ENCODE data around the gene SNAPC2.

DNA sequence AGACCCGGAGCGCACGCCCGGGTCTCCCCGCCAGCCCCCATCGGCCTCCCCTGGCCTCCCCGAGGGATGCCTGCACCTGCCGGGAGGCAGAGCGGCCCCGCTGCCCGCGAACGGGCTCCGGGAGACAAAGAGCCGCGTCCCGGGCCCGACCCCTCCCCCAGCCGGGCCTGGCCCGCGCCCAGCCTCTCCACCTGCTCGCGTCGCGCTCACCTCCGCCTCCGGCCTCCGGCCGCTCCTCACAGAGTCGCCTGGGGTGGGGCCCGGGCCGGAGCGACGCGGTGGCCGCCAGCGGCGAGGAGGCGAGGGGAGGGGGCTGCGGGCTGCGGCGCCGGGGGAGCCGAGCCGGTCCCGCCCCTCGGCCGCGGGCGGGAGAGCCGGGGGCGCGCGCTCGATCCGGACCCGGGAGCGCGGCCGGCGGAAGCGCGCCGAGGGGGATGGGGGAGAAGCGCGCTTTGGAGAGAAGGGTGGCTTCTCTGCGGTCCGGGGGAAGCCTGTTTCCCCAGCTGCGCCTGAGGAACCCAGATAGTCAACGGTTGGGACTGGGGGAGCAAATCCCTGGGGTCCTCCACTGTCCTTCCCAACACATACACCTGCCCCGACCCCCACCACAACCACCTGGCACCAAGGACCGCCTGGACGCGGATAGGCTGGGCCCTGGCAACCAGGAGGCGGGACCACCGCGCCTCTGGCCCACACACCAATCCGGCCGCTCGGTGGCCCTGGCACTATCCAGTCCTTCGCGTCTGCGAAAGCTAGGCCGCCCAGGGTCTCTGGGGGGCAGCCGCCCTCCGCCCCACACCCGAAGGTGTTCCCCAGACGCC is 45.9 kb upstream of the SNAPC2 start, which contains the start of gene PRR36:
- TF ChIP-seq, protein P1, sequence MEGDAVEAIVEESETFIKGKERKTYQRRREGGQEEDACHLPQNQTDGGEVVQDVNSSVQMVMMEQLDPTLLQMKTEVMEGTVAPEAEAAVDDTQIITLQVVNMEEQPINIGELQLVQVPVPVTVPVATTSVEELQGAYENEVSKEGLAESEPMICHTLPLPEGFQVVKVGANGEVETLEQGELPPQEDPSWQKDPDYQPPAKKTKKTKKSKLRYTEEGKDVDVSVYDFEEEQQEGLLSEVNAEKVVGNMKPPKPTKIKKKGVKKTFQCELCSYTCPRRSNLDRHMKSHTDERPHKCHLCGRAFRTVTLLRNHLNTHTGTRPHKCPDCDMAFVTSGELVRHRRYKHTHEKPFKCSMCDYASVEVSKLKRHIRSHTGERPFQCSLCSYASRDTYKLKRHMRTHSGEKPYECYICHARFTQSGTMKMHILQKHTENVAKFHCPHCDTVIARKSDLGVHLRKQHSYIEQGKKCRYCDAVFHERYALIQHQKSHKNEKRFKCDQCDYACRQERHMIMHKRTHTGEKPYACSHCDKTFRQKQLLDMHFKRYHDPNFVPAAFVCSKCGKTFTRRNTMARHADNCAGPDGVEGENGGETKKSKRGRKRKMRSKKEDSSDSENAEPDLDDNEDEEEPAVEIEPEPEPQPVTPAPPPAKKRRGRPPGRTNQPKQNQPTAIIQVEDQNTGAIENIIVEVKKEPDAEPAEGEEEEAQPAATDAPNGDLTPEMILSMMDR (IDR thresholded peaks at IDR 0.05): no peak
- TF ChIP-seq ZFX (IDR thresholded peaks at IDR 0.05; ENCODE audit: borderline replicate concordance): no peak
